Nephron progenitor cell (in vitro differentiated cells): ENCODE results near the gene LRFN2.

Experiments used
- DNase-seq: peaks from one replicate; pipeline ENCODE4 v3.0.0; 2021
- H3K27ac Mint-ChIP-seq: 2 replicates; pipeline ENCODE4 v1.8.0; 2021; ENCODE audit warnings: mild to moderate bottlenecking, moderate library complexity, mixed read lengths
- H3K27me3 Mint-ChIP-seq: 2 replicates; pipeline ENCODE4 v1.8.0; 2021; ENCODE audit warnings: mild to moderate bottlenecking, low read depth, mixed read lengths; ENCODE audit not compliant: poor library complexity
- H3K36me3 Mint-ChIP-seq: 2 replicates; pipeline ENCODE4 v1.8.0; 2021; ENCODE audit warnings: low read depth, mixed read lengths
- H3K4me1 Mint-ChIP-seq: 2 replicates; pipeline ENCODE4 v1.8.0; 2021; ENCODE audit warnings: mixed read lengths
- H3K4me3 Mint-ChIP-seq: 2 replicates; pipeline ENCODE4 v1.8.0; 2021; ENCODE audit warnings: mild to moderate bottlenecking, moderate library complexity, mixed read lengths
- H3K9me3 Mint-ChIP-seq: 2 replicates; pipeline ENCODE4 v1.8.0; 2021; ENCODE audit warnings: mild to moderate bottlenecking, moderate library complexity, mixed read lengths
- CTCF ChIP-seq: fragments of 200-600 bp; sonication (generic); IDR thresholded peaks from 2 replicates; pipeline ENCODE4 v1.5.0; 2021; ENCODE audit warnings: antibody characterized with exemption

LRFN2 gene

GRCh38 chr6:40521496-40521895 lies 65.7 kb downstream of the LRFN2 start:
- no peak for DNase-seq
- Mint-ChIP-seq H3K27me3 (peaks cover 47% of the 10 kb centered on the region), H3K4me1 (peaks cover 11% of the 10 kb centered on the region), H3K4me3 (no peak overlapping the region), H3K36me3 (no peaks in the 10 kb centered on the region), H3K27ac (no peak overlapping the region), H3K9me3 (no peaks in the 10 kb centered on the region)
- TF ChIP-seq CTCF, result no peak

GRCh38 chr6:40520678-40521077 lies 66.5 kb downstream of the LRFN2 start:
- H3K4me3 Mint-ChIP-seq, result no peak overlapping the region
- H3K27me3 Mint-ChIP-seq, result peaks cover 41% of the 10 kb centered on the region
- no peak for TF ChIP-seq CTCF
- H3K36me3 Mint-ChIP-seq, result no peaks in the 10 kb centered on the region
- no peak overlapping the region for H3K27ac Mint-ChIP-seq
- peaks cover 11% of the 10 kb centered on the region for H3K4me1 Mint-ChIP-seq
- H3K9me3 Mint-ChIP-seq, result no peaks in the 10 kb centered on the region
- no peak for DNase-seq

- Mint-ChIP-seq H3K27ac (no peak overlapping the region), H3K36me3 (no peaks in the 10 kb centered on the region), H3K4me1 (peaks cover 11% of the 10 kb centered on the region), H3K27me3 (peaks cover 38% of the 10 kb centered on the region), H3K4me3 (no peak overlapping the region), H3K9me3 (no peaks in the 10 kb centered on the region)
- TF ChIP-seq CTCF, result no peak
- no peak for DNase-seq
Observed at GRCh38 chr6:40520084-40520483, 67.1 kb downstream of the LRFN2 start.

- Mint-ChIP-seq H3K36me3 (no peaks in the 10 kb centered on the region), H3K9me3 (no peaks in the 10 kb centered on the region), H3K4me1 (no peaks in the 10 kb centered on the region), H3K27me3 (peaks cover 35% of the 10 kb centered on the region), H3K27ac (no peak overlapping the region), H3K4me3 (no peak overlapping the region)
- no peak for TF ChIP-seq CTCF
- no peak for DNase-seq
Observed at GRCh38 chr6:40517654-40518053, 69.5 kb downstream of the LRFN2 start.

GRCh38 chr6:40516429-40516828 lies 70.7 kb downstream of the LRFN2 start:
- DNase-seq, result no peak
- H3K4me3 Mint-ChIP-seq, result no peak overlapping the region
- H3K36me3 Mint-ChIP-seq, result no peaks in the 10 kb centered on the region
- no peaks in the 10 kb centered on the region for H3K9me3 Mint-ChIP-seq
- no peaks in the 10 kb centered on the region for H3K4me1 Mint-ChIP-seq
- H3K27me3 Mint-ChIP-seq, result peaks cover 34% of the 10 kb centered on the region
- no peak for TF ChIP-seq CTCF
- H3K27ac Mint-ChIP-seq, result no peak overlapping the region

GRCh38 chr6:40512340-40512739 lies 74.8 kb downstream of the LRFN2 start:
- no peaks in the 10 kb centered on the region for H3K9me3 Mint-ChIP-seq
- no peak for DNase-seq
- no peak for TF ChIP-seq CTCF
- H3K27ac Mint-ChIP-seq, result no peak overlapping the region
- no peak overlapping the region for H3K4me3 Mint-ChIP-seq
- no peaks in the 10 kb centered on the region for H3K36me3 Mint-ChIP-seq
- H3K27me3 Mint-ChIP-seq, result peaks cover 19% of the 10 kb centered on the region
- peaks cover 6% of the 10 kb centered on the region for H3K4me1 Mint-ChIP-seq
